Gastrocnemius medialis (tissue), 4 donors: ENCODE measurements around the gene TMPRSS9.

Source experiments
- CTCF ChIP-seq, 5 experiments: fragments of 450-650 bp in 3 of 5; fragments of 200-600 bp in 2 of 5; sonication (generic) in 2 of 5; IDR thresholded peaks in 4 of 5; conservative IDR thresholded peaks in 1 of 5; 1 replicate in 4 of 5; 2 replicates in 1 of 5; pipeline ENCODE4 v1.5.1; 2016 to 2019; ENCODE audit warnings: antibody characterized with exemption in 5 of 5, mild to moderate bottlenecking in 3 of 5, moderate library complexity in 3 of 5
- POLR2A ChIP-seq, 2 donors: fragments of 450-650 bp; IDR thresholded peaks; one replicate each; pipeline ENCODE4 v1.6.1; 2017; ENCODE audit warnings: antibody characterized with exemption in 2 of 2, mild to moderate bottlenecking in 2 of 2, moderate library complexity in 2 of 2

- TF ChIP-seq POLR2A (IDR thresholded peaks at IDR 0.05) (no peak), CTCF (IDR thresholded peaks at IDR 0.05 in 4 of 5, conservative IDR thresholded peaks at IDR 0.05 in 1 of 5) (no peak)
These were observed 3.4 kb downstream of the TMPRSS9 start for GRCh38 chr19:2363419-2363818.
